Right forelimb (tissue), 1 donor: ENCODE results near the gene KIAA1191.
"Not testable (repeated sequence)": the region's sequence is repeated elsewhere in the genome, so short reads cannot be mapped to it uniquely, and the experiment has no call there.

Source experiments
- DNase-seq: peaks from one replicate; pipeline ENCODE4 v3.0.0-alpha.2; 2018

Gene KIAA1191

GRCh38 chr5:176362233-176362490 lies 598 bp upstream of the KIAA1191 start:
- DNase-seq, result no peak

GRCh38 chr5:176360894-176361436 lies 599 bp downstream of the KIAA1191 start:
- no peak for DNase-seq

DNA sequence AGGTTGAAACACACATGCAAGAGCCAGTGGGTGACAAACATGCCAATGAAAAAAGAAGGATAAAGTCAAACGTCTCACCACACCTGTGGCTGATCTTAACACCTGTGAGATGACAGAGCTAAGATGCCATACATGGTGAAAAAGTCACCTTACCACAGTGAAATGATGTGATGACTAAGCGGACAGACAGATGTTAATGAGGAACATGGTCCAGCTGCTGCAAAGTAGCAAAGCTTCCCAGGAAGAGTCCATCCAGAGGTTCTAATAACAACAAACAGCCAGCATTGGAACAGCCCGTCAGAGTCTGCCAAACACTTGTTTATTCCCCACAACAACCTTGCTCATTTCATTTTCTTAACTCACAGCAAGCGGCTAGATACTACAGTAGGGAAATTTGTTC lies 1.9 kb downstream of the KIAA1191 start:
- DNase-seq, result no peak

DNA sequence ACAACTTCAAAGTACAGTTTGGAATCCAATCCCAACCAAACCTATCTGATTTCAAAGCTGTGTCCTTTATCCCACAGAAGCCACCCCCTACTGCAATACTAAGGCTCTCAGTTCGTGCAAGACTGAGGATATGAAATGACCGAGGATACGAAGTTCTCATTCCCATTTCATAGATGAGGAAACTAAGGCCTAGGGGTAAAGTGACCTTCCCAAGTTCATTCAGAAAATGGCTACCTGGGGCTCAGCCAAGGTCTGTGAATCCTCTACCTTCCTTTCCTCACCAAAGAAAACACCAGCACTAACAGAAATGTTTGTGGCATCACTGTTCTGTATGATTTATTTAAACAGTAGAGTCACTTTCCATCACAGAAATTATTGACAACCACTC lies 5.4 kb downstream of the KIAA1191 start:
- no peak for DNase-seq

DNA sequence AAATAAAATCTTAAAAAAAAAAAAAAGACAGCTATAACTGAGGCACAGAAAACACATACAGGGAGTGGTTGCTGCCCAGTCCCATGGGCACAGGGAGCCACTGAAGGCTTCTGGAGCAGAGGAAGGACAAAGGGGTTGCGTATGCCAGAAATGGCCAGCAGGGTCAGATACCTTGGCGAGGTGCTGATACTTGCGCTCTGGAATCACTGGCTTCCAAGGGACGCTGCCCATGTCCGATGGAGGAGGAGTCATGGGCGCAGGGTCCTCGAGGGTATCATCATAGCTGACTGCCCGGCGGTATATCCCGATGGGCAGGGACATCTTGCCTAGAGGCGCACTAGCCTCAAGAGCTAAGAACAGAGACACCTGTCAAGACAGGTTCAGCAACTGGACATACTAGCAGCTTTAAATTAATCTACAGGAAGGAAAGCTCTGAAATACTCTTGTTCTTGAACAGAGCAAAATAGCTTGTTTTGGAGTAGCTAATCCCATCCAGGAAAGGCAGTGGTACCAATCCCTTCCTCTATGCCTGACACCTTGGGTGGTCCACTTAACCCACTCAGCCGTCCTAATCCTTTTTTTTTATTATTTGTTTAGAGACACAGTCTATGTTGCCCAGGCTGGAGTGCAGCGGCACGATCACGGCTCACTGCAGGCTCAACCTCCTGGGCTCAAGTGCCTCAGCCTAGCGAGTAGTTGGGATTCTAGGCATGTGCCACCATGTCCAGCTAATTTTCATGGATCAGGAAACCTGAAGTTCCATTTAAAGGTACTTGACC lies 6.0 kb downstream of the KIAA1191 start:
- DNase-seq, result no peak

GRCh38 chr5:176353533-176353932 lies 8.0 kb downstream of the KIAA1191 start:
- no peak for DNase-seq

DNA sequence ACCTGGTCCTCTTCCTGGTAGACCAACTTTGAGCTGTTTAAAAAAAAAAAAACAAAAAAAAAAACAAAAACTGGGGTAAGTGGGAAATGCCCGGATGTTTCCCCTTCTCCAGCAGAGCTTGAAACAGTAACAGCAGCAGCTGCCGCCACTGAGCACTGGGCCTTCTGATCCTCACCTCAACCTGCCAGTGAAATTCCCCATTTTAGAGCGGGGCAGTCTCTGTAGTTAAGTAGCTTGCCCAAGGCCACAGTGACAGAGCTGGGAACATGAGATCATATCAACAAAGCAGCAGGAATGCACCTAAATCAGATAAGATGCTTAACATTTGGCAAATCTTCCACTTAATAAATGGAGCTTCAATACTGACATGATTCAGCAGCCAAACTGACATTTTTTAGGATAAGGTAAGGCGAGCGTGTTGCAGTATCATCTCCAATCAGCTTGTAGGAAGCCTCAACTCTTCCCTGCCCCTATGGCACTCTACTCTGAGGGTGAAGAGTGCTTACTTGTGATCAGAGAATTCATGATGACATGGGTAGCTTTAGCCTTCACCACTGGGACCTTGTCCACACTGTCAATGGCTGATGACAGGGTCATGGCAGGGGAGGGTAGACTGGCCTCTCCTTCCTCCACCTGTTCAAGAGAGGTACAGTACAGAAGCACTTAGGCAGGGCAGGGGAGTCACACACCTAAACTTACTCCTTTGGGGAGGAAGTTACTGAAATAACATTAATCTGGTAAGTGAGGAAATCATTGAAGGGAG lies 9.3 kb downstream of the KIAA1191 start:
- DNase-seq, result no peak

GRCh38 chr5:176350416-176350815 lies 11.1 kb downstream of the KIAA1191 start:
- DNase-seq, result no peak

DNA sequence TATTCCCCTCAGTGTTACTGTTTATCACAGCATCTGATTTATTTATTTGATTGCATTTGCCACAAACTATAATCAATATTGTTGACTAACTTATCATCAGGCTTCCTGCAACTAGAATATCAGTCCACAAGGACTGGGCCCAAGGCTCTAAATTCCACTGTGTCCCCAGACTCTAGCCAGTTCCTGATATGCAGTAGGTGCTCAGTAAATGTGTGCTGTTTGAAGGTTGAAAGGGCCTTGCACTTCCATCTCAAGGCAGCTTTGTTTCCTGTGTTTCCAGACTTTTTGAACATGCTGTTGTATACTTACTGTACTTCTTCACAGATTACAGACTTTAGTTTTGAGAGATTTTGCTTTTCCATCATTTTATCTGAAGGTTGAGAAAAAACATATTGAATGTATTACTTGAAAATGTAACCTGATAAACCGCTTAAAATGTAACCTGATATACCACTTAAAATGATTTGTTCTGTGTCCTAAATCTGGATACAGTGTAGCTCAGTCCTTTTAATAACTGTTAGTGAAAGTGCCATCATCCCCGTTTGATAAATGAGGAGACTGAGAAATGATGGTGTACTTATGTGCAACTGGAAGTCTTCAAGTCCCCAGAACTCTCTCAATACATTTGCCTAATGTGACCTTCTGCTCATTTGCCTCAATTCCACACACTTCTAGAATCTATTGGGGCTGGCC lies 18.7 kb downstream of the KIAA1191 start:
- no peak for DNase-seq

- no peak for DNase-seq
Measured at GRCh38 chr5:176342158-176342483, 19.4 kb downstream of the KIAA1191 start.

DNA sequence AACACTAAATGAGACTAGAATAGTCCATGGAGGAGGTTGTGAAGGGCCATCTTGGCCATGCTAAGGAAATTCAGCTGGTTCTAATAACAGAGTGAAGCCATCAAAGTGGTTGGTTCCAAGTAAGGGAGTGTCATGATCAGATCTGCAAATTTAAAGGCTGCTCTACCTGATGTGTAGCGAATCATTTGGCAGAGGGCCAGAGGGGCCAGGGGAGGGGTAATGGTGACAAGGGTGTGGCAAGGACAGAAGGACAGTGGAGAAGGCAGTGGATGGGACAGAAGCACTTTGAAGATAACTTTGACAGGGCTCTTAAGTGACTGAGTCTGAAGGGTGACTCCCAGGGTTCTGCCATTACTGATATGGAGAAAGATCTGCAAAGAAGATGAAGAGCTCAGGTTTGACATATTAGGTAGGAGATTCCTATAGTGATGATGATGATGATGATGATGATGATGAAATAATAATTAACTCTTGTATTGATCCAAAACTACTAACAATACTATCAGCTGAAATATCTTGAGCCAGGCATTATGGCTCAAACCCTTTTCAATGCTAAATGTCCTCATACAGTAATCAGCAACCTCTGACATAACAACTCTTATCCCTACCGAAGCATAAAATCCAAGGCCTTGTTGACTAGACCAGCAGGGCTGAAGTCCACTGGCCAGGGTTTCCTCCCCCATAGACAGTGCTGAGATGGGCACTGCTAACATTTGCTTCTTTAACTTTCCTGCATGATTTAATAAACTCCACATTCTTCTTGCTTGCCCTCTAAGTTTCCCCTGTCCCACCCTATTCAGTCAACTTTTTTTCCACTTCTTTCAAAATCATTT lies 20.0 kb downstream of the KIAA1191 start:
- DNase-seq, result no peak

- no peak for DNase-seq
Measured at GRCh38 chr5:176339304-176339703, 22.3 kb downstream of the KIAA1191 start.

DNA sequence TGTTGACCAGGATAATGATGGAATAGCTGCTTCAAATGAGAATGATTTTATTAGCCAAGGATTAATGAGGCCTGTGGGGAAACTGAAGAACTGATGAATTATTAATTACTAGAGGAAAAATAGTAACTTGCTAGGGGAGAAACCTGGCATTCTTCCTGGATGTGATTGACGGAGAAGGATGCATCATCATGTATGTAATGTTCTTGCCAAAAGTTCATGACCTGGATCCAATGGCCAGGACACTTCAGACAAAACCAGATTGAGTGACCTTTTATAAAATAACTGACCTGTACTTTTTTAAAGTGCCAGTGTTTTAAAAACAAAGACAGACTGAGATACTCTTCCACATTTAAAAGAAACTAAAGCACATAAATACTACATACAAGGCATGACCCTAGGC lies 23.7 kb downstream of the KIAA1191 start:
- DNase-seq, result no peak

DNA sequence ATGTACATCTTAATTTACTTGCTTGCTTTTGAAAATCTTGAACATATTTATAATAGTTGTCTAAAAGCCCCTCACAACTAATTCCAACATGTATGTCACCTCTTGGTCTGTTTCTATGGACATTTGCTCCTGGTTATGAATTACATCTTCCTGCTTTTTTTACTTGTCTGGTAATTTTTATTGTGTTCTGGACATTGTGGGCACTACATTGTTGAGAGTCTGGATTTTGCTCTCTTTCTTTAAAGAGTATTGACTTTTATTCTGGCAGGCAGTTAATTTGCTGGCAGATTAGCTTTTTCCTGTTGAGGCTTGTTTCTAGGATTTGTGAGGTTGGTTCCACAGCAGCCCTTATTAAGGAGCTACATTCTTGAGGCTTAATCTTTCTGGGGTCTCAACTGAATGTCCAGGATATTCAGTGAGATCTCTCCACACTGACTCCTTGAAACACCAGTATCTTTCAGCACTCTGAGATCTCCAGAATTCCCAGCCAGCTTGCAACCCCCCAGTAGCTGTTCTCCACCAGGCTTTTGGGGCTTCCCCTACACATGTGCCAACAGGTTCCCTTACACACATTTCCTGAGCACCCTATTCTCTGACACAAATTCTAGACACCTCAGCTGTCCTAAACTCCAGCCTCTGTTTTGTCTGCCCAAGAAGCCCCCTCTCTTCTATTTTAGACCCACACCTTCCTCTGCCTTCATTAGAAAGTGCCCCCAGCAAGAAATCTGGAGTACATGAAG lies 27.4 kb downstream of the KIAA1191 start:
- DNase-seq, result no peak

GRCh38 chr5:176320577-176320976 lies 41.0 kb downstream of the KIAA1191 start:
- DNase-seq, result no peak

GRCh38 chr5:176319827-176320554 lies 41.6 kb downstream of the KIAA1191 start:
- no peak for DNase-seq

DNA sequence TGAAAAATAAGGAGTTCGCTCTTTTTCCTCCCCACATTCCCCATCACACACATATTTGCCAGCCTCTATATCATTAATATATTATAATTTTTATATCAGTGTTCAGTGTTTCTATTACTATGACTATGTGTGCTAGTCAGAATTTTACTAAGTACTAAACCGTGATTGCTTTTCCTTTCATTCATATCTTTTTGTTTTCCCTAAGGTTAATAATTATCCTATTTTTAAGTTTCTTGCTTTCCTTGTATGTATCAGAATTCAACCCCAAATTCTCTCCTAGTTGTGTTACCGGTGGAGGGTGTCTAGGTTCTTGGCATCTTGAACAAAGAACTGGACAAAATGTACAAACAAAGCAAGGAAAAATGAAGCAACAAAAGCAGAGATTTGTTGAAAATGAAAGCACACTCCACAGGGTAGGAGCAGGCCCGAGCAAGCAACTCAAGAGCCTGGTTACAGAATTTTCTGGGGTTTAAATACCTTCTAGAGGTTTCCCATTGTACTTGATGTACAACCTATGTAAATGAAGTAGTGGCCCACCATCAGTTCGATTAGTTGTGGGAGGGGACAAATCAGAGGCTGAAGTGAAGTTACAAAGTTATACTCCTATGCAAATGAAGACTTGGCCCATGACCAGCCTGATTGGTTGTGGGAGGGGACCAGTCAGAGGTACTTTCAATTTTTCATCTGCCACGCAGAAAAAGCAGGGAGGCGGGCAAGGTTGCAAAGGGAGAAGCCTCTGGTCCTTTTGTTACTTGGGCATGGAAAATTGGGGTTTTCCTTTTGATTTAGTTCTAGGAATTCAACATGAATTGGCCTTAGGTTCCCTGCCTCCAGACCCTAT lies 43.8 kb downstream of the KIAA1191 start:
- DNase-seq, result no peak

DNA sequence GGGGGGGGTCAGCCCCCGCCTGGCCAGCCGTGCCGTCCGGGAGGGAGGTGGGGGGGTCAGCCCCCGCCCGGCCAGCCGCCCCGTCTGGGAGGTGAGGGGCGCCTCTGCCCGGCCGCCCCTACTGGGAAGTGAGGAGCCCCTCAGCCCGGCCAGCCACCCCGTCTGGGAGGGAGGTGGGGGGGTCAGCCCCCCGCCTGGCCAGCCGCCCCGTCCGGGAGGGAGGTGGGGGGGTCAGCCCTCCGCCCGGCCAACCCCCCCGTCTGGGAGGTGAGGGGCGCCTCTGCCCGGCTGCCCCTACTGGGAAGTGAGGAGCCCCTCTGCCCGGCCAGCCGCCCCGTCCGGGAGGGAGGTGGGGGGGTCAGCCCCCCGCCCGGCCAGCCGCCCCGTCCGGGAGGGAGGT lies 56.2 kb downstream of the KIAA1191 start:
- not testable (repeated sequence) for DNase-seq
